ENCODE measurements around the gene ZNF628.

GRCh38 chr19:55497763-55498162 lies 21.3 kb downstream of the ZNF628 start:
- TF ChIP-seq CTCF (IDR thresholded peaks at IDR 0.05) (no peak), POLR2AphosphoS5 (IDR thresholded peaks at IDR 0.05; ENCODE audit: low read depth, low read length) (no peak), SIN3A (IDR thresholded peaks at IDR 0.05; ENCODE audit: borderline replicate concordance, insufficient read depth, low read depth, low read length) (no peak), REST (IDR thresholded peaks at IDR 0.05; ENCODE audit: insufficient read depth in 1 of 2, low read depth in 2 of 2, low read length in 1 of 2) (no peak), TCF7L2 (IDR thresholded peaks at IDR 0.05; ENCODE audit: low read depth, low read length) (no peak)
